GM19452 (cell line): Measurements from ENCODE around the gene GLRX3.

Source experiments
- ATAC-seq: cut with Tn5 transposase; IDR thresholded peaks from one replicate; pipeline ENCODE4 v1.9.1; 2021; ENCODE audit not compliant: unreplicated experiment

The GLRX3 gene

GRCh38 chr10:130203626-130204025, 67.4 kb downstream of the GLRX3 start:
- no peak for ATAC-seq

DNA sequence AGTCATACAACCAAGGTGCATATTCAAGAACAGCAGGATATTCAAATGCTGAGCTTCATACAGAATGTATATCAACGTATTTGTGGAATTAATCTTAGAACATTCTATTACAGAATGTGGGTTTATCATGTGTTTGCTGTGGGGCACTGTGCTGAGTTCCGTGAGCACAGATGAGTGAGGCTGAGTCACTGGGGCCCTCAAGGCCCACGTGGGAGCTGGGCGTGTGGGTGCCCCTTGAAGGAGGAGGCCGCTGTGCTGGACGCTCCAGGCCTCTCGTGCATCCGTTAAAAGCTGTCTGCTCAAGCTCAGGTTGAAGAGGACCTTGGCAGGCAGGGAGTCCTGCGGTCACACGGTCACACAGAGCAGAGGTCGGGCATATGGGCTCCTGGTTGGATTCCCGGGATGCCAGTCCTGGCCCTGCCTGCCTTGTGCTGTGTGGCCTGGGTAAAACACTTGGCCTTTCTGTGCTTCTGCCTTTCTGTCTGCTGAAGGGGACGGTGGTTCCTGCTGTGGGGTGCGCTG, 70.1 kb downstream of the GLRX3 start:
- no peak for ATAC-seq

GRCh38 chr10:130207205-130207604, 71.0 kb downstream of the GLRX3 start:
- ATAC-seq, result no peak

DNA sequence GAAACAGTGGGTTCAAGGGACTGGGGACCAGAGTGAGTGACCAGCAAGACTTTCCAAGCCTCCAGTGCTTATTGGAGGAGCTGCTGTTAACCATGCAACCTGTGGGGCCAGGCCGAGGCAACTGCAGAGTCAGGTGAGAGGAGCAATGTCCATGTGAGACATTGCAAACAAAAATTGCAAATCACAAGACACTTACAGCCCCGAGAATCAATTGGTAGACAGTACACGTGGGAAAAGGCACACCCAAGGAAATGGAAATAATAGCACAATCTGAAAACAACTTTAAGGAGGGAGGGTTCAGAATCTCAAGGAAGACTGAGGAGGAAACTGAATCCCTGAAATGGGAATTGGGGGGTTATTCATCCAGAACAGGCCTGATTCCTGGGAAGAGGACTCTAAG, 72.6 kb downstream of the GLRX3 start:
- ATAC-seq, result no peak

- ATAC-seq, result no peak
These were observed 76.6 kb downstream of the GLRX3 start for GRCh38 chr10:130212746-130213145.

GRCh38 chr10:130213286-130214080, 77.3 kb downstream of the GLRX3 start:
- no peak for ATAC-seq

- ATAC-seq, result no peak
These were observed 78.2 kb downstream of the GLRX3 start for GRCh38 chr10:130214431-130214830.

- no peak for ATAC-seq
These were observed 79.2 kb downstream of the GLRX3 start for GRCh38 chr10:130215151-130215930.

- no peak for ATAC-seq
These were observed 79.7 kb downstream of the GLRX3 start for GRCh38 chr10:130215931-130216231.

GRCh38 chr10:130218181-130218641, 82.0 kb downstream of the GLRX3 start:
- no peak for ATAC-seq

DNA sequence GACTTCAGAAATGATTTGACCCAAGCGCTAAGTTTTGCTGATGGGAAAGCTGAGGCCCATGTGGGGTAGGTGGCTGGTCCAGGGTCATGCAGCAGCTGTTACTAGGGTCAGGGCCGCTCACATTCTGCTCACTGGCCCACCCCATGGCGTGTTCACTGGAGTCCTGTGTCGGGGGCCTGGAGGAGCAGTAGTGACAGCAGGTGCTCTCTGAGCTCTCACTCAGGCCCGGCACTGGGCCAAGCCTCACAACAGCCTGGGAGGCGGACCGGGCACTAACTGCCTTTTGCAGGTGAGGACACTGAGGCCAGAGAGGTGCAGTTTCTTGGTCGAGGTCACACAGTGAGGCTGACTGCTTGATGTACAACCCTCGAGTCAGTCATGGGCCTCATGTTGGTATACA, 82.7 kb downstream of the GLRX3 start:
- no peak for ATAC-seq

- no peak for ATAC-seq
These were observed 84.3 kb downstream of the GLRX3 start for GRCh38 chr10:130220251-130221185.

DNA sequence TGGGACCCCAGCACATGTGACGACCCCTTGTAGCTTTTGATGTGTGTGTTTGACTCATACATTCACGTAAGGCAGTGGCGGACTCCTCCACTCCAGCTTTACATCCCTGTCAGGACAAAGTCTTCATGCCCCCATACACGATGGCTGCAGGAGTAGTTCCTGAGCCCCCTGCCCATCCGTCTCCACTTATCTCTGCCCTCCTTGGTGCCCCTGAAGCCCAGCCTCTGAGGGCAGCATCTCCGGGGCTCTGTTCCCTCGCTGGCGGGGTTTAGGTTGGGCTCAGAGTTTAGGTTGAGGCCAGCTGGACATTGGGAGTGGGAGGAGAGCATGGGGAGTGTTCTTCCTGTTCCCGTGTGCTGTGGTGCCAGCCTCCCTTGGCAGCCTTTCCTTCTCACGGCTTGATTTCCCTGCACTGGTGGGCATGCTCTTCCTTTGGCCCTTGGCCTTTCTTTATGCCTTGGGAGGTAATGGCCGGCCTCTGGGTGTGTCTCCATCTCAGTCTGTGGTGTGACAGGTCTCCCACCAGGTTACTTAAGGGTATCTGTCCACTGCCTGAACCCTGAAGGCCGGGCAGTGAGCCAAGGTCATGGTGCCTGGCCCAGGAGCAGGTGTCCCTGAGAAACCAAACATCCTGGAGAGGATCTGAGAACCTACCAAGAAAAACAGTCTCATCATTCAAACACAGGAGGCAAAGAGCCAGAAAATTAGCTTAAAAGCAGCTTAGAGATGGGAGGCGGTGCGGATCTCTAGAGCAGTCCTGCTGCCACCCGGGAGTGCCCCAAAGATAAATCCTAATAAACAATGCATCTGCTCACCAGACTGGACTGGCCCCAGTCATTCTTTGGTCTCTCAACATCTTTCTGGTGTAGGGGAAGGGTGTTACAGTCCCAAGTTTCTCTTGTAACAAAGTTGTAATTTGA, 85.5 kb downstream of the GLRX3 start:
- ATAC-seq, result no peak

DNA sequence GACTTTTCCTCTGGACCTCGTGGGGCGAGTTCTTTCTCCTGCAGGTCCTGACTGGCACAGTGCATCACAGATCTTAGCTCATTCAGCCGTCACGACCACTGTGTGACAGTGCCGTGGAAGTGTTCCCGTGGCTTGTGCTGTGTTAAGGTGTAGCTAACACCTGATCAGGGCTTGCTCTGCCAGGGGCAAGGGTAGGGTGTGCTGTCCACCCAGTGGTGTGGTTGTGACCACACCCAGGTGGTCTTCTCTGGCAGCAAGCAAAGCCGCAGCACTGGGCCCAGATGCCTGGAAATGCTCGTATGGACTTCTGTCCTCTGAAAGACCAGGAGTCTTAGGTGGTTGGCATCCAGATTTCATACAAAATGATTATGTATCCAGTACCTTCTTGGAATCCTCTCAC, 86.2 kb downstream of the GLRX3 start:
- no peak for ATAC-seq

GRCh38 chr10:130224228-130224627, 88.0 kb downstream of the GLRX3 start:
- ATAC-seq, result no peak

DNA sequence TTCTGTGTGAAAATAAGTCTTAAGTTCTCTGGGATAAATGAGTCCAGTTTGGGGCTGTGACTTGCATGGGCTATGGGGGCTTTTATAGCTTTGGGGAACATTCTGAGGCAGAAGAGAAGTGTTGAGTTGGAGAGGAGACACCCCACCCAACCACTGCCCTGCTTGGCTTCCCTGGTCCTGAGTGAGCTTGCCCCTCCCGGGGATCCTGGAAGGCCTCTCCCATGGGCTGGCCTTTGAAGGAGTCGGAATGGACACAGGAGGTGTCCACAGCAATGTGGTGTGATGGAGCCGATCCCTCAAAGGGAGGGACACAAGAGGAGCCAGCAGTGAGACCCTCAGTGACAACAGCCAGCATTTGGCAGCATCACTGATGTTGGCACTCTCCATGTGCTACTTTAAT, 89.8 kb downstream of the GLRX3 start:
- ATAC-seq, result no peak

DNA sequence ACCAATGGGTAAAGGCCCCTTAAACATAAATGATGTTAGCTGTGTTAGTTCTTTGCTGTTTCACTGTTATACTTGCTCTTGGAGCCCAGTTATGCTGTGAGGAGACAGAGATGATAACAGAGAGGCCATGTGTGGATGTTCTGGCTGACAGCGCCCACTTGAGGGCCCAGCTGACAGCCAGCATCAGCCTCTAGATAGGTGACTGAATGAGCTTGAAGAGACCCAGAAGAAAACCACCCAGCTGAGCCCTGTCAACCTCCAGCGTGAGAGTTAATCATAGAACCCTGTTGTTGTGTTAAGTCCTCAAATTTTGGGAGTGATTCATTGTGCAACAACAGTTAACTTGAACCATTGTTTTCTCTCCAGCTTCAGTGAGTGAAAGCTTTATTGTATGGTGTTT, 91.7 kb downstream of the GLRX3 start:
- no peak for ATAC-seq
